Pons (tissue), 1 donor: ENCODE data around the gene HNRNPUL1.
A peak's percentile ranks its signal among the peaks of the same experiment; 100 is the strongest.
"Not testable (repeated sequence)": the region's sequence is repeated elsewhere in the genome, so short reads cannot be mapped to it uniquely, and the experiment has no call there.

Experiments used
- DNase-seq: peaks from one replicate; pipeline ENCODE4 v3.0.0-alpha.2; 2016; ENCODE audit warnings: low spot score

Gene HNRNPUL1

DNA sequence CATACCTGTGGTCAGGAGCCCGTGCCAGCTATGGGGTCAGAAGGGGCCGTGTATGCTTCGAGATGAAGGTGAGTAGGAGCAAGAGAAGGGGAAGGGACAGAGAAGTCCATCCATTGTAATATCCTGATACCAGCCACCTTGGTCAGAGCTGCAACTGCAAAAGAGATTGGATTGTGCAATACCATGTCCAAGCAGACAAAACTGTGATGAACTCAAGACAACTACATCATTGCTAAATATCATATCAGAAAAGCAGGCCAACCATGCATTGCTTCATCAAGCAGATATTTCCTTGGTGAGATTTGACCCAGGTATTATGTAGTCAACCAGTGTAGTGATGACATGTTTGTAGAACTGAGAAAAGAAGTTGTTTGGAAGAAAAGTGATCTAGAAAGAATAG is 12.1 kb downstream of the HNRNPUL1 start:
- no peak for DNase-seq

DNA sequence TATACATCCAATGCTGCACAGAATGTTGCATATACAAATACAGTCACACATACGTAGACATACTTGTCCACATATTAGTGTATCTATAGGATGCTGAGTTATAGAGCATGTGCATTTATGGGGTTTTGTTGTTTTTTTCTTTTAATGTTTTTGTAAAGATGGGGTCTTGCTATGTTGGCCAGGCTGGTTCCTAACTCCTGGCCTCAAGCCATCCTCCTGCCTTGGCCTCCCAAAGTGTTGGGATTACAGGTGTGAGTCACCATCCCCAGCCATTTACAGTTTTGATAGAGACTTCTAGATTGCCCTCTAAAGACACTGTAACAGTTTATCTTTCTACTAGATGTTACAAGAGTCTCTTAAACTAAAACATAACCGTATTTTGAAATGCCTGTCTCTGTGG is 14.3 kb downstream of the HNRNPUL1 start:
- DNase-seq = no peak

DNA sequence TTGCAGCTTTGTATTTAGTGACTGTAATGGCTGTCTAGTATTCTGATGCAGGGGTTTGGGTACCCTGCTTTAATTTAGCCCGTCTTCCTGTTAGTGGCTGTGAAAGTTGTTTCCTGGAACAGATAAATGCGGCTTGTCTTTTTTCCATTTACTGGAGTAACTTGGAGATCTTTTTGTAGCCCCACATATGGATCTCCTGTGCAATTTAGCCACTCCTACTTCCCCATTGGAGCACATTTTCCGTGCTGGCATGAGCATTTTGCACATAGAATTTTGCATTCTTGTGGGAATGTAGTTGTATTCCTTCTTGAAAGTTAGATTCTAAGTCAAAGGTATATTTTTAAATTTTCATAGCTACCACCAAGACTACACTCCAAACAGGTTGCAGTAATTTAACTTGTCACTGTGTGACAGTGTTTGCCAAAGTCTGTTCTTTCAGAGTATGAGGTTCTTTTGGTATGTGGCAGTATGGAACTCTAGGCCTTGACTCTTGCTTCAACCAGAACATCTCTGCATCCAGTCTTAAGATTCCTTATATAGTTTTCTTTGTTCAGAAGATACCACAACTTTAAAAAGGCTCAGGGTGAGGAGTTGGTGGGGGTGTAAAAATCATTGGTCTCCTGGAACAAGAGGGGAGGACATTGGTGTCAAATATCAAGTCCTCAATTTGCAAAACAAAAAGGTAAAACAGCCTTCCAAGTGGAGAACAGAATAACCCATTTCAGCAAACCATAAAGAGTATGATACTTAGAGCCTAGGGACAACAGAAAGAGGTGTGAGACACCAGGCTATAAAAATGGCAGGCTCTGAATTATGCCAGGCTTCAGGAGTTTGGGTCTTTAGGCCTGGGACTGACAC is 24.7 kb downstream of the HNRNPUL1 start:
- DNase-seq = no peak

DNA sequence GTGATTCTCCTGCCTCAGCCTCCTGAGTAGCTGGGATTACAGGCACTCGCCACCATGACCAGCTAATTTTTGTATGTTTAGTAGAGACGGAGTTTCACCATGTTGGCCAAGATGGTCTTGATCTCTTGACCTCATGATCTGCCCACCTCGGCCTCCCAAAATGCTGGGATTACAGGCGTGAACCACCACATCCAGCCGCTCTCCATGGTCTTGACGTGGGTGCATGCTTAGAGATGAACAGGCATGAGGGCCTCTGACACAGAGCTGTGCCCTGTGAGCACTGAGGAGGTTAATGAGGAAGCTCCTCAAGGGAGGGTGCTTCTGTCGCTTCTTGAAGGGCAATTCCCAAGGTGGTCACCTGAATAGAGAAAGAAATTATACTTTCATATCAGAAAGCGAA is 25.6 kb downstream of the HNRNPUL1 start:
- not testable (repeated sequence) for DNase-seq

DNA sequence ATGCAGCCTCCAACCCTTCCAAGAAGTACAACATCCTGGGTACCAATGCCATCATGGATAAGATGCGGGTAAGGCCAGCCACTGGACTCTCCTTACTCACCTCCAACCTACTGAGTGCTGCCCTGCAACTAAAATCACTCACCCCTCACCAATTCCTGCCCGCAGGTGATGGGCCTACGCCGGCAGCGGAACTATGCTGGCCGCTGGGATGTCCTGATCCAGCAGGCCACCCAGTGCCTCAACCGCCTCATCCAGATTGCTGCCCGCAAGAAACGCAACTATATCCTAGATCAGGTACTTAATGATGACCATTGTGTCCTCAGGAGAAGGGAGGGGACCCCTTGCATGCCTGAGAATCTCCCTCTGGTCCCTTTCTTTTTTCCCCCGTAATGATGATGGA is 30.2 kb downstream of the HNRNPUL1 start:
- DNase-seq = no peak

DNA sequence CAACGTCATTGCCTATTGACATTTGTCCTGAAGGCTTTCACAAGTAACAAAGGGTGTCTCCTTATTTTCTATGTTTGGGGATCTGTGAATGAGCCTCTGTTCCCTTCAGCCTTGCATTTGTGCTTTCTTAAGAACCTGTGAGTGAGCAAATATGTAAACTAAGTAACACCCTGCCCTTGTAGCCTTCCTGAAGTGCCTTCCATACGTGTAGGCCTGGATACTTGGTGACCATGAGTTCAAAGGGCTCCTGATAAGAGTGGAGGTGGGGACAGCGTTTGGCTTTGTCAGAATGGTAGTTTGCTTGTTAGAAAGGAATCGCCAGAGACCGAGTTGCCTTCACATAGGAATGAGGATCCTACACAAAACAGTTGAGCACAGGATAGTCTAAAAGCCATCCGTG is 31.3 kb downstream of the HNRNPUL1 start:
- no peak for DNase-seq

DNA sequence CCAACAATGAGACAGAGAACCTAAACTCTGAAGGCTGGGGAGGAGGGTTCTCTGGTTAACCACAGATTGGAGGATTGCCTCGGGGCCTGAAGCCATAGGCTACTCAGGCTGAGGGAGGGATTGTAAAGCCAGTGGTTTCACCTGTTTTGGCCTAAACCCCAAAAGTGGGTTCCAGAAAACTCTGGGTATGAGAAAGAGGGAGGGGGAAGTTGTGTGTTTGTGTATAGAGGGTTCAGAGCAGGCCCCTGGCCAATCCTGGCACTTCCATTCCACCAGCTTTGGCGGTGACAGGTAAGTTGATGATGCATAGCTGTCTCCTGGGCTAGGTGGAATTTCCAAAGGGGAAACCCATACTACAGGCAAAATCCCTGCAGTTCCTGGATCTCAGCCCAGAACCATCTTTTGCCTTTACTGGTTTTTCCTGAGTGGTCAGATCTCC is 32.3 kb downstream of the HNRNPUL1 start:
- no peak for DNase-seq

DNA sequence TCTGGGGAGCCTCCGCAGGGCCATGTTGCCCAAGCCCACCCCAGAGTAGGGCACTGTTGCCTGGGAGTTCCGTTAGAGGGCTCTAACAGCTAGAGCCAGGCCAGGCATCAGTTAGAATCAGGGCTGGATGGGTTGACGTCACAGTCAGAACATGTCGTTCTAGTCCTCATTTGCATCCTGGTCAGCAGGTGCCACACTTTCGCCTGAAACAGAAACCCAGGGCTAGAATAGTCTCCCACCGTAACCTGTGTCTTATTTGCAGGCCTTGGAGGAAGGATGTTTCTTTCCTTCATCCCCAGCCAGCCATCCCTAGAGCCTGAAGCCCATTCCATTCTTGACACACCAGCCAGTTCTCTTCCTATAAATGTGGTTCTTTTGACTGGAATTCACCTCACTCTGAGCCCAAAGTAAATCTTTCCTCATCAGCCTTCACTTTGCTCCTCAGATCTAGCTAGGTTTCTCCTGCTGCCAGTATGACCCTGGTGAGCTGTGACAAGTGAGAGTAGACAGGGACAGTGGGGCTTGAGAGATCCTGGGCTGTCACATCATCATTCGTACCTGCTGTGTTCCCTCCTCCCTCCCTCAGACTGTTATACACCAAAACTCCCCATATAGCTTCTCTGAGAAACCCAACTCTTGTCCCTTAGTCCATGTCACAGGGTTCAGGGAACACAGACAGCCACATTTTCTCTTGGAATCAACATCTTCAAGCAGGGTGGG is 33.6 kb downstream of the HNRNPUL1 start:
- no peak for DNase-seq

DNA sequence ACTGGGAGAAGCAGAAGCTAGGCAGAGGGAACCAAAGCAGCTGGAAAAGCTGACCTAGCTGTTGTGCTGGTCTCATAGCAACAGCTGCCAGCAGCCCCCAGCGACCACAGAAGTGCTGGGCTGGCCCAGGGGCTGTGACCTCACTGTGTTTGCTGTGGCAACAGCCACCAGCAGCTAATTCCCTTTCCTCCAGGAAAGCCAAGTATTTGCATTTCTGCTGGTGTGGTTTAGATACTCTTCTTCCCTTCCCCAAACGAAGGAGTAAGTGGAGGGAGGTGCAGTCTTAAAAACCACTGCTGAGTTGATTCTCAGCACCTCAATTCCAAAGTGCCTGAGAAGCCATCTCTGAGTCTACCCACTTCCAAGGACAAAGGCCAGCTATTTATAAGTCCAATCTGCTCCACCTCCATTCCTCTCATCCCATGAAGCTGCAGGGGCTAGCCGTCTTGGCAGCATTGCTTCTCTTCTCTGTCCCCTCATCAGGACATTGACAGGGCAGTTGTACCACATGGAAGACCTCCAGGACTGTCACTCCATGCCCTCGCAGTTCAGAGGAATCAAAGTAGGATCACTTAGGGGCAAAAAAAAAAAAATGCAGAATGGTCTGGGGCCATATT is 34.3 kb downstream of the HNRNPUL1 start:
- DNase-seq = peak; percentile 23

DNA sequence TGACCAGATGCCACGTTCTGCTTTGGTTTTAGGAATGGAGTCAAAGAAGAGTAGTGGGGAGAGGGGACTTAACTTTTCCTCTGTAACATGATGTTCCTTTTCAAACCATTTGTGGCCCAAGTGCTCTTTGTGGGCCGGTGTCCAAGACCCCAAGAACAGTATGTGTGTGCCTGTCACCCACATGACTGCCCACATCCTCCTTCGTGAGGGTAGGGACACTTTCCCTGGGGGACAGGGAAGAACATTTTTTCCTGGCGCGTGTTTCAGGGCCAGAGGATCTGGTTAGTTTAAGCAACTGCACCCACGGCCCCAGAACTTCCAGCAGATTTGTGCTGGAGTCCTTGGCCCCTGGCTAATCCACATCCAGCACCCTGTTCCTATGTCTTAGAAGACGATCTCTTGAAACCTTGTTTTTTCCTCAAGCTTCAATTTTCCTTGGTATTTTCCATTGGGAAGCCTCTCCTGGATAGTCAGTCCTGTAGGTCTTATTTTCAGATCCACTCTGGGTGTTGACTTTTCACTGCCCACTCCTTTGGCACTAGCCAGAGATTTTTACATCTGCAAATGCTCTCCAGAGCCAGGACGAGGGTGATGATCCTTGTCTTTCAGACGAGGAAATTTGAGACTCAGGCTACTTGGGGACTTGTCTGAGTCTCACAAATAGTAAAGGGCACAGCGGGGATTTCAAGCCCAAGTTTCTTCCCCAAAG is 35.0 kb downstream of the HNRNPUL1 start:
- DNase-seq = no peak

DNA sequence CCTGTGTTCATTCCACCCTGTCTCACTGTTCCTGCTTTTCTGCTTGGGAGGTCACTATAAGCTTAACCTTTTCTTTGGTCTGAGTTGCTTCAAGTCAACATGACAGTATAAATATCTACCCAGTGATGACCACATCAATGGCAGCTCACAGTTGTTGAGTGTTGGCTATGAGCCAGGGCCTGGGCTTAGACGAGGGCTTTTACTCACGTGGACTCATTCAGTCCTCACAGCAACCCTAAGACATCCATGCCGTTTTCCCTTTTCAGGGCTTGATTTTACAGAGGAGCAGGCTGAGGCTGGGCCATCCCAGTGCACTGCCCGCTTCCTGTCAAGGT is 35.5 kb downstream of the HNRNPUL1 start:
- peak; percentile 40 for DNase-seq

DNA sequence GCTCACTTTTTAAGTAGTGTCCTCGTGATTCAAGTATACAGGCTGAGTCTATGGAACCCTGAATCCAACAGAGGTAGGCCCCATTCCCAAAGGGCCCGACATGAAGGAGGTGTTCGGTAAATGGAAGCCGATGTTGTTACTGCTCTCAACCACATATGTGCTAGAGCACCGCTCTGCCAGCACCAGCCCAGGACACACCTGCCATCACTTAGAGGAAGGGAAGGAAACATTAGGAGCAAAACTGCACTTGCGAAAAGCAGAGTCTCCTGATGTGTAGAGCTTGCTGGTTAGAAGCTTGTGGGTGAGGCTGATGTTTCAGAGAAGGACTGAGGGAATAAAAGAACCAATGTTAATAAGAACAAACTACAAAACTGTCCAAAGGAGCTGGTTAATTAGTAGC is 36.4 kb downstream of the HNRNPUL1 start:
- no peak for DNase-seq

DNA sequence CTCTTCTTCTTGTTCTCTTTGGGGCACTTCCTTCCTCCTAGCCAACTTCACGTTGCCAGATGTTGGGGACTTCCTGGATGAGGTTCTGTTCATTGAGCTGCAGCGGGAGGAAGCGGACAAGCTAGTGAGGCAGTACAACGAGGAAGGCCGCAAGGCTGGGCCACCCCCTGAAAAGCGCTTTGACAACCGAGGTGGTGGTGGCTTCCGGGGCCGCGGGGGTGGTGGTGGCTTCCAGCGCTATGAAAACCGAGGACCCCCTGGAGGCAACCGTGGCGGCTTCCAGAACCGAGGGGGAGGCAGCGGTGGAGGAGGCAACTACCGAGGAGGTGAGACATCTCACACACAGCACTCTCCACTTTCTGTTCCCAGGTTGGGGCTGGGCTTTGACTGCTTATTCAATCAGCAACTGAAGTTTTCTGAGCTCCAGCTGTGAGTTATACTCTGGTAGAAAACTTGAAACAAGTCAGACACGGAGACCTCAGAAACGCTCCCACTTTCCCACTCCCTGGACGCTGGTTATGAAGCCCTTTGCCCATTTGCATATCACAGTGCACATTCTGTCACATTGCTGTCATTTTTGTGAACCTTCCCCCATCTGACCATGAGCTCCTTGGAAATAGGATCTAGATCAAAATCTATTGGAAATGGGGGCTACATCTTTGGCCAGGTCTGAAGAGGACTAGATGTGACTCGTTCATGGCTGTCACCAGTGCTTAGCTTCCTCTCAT is 38.6 kb downstream of the HNRNPUL1 start:
- no peak for DNase-seq

DNA sequence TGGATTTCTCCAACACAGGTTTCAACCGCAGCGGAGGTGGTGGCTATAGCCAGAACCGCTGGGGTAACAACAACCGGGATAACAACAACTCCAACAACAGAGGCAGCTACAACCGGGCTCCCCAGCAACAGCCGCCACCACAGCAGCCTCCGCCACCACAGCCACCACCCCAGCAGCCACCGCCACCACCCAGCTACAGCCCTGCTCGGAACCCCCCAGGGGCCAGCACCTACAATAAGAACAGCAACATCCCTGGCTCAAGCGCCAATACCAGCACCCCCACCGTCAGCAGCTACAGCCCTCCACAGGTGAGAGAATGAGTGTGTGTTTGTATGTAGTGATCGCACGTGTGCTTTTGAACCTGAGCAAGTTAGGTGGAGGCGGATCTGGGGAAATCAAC is 39.8 kb downstream of the HNRNPUL1 start:
- DNase-seq = no peak

DNA sequence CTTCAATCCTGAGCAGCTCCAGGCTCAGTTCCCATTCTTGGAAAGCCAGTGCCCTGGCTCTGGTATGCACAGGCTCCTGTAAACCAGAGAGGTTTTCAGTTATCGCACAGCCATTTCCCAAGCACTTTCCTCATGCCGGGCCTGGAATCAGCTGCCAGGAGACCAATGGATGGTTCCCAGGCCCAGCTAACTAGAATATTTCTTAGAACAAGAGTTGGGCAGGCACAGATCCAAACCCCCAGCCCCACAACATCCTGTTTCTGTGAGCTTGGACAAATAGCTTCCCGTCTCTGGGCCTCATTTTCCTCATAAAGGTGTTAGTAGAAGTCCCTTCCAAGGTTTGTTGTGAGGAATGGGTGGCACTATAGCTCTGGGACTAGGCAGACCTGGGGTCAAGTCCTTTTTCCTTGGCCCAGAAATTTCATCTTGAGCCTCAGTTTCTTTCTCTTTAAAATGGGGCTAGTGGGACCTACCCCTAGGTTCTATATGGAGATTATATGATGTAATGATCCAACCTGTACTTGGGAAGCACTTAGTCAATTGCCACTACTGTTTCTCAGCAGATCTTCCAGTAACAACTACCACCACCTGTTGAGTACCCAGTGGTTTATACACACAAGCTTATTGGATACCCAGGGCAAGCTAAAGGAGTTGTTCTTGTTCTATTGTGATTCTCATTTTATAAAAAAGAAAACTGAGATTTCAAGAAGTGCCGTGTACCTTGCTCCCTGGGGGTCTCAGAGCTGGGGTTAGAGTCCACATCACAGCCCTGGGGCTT is 40.7 kb downstream of the HNRNPUL1 start:
- no peak for DNase-seq

DNA sequence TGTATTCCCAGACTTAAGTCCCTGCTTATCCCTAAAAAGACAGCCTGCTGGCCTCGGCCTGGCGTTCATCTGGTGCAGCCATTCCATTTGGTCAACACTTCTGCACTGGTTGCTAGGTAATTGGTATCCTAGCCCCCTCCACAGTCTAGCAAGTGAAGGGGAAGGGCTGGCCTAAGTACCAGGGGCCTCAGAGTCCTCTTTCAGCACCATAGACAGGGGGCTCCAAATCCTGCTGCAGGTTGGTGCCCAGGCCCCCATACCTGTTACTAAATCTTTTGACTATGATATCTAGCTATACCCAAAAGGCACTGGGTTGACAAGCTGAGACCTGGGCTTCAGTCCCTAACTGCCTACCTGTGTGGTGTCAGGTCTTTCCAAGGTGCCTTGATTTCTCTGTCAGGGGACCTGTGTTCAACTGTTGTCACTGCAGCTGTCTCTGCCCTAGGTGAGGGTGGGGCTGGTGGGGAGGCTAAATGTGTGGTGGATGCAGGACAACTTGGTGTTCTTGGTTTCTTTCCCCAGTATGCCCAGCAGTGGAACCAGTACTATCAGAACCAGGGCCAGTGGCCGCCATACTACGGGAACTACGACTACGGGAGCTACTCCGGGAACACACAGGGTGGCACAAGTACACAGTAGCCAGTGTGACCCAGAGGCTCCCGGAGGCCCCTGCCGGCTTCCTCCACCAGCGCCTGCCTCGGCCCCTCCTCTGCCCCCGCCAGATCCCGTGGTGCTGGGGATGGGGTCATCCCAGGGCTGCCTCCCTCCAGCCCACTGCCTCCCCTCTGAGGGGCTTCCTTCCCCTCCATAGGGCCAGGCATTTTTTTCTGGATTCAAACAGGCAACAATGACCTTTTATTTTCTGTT is 42.0 kb downstream of the HNRNPUL1 start:
- no peak for DNase-seq

DNA sequence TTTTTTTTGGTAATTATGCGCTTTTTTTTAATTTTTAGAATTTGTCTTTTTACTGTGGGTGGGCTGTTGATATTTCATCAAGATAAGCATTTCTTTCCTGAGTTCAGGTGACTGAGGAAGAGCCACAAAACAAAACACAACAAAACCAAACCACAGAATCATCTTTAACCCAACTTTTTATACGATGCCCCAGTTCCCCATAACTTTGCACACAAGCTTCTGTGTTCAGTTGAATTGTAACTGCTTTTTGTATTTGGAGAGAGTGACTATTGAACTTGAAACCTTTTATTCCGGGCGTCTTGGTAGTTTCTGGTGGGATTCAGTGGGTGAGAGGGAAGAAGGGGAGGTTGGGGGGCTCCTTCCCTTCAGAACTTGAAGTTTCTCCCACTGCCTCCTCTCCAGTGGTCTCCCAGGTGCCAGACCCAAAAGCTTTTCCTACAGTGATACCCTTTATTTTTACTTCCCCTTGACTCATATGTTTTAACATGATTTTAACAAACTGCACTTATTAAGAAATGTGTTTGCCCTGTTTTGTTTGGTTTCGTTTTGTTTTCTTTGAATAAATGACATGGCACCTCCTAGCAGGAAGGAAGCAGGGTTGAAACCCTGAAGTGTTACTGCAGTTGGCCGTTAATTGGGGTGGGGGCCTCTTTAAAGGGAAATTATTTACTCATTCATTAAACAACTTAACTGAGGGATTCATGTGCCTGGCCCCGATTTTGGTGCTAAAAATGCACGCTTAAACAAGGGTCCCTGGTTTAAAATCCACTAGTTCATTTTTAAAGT is 43.1 kb downstream of the HNRNPUL1 start:
- DNase-seq = no peak

DNA sequence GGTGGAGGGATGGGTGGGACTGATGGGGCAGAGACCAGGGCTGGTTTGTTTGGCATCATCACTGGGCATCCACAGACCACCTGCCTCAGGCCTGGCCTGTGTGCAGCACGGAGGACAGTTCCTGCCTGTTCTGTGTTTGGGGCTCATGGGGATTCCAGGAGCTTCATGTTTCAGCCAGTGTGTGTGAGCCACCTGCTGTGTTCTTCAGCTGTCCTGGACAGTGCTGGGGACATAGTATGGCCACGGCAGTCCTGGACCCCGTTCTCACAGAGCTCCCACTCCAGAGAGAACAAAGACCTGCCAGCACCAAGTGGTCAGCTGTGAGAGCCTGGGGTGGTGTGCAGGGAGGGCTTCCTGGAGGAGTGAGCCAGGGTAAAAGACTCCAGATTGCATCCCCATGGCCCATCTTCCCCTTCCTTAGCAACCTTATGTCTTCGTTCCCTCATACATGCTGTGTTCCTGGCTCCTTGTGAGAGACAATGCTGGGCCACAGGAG is 43.8 kb downstream of the HNRNPUL1 start:
- DNase-seq = no peak
